HepG2 (cell line): ENCODE data around the gene NUDT3.

ENCODE experiments used
- CBX5 ChIP-seq: sonication (generic); formaldehyde crosslinking; IDR thresholded peaks from 2 replicates; pipeline ENCODE4 v1.4.0; 2020; ENCODE audit warnings: missing genetic modification reagents, borderline replicate concordance
- CHD4 ChIP-seq: fragments of 200-600 bp; sonication (generic); IDR thresholded peaks from 2 replicates; pipeline ENCODE4 v1.7.0; 2017; ENCODE audit warnings: mild to moderate bottlenecking, low read length, borderline replicate concordance
- KLF15 ChIP-seq: sonication (generic); formaldehyde crosslinking; IDR thresholded peaks from 2 replicates; pipeline ENCODE4 v1.8.1; 2023; ENCODE audit warnings: borderline replicate concordance, mild to moderate bottlenecking, inconsistent platforms, missing genetic modification reagents, mixed read lengths
- POLR2A ChIP-seq, 2 experiments: IDR thresholded peaks; 2 replicates each; pipeline ENCODE4 v1.6.1; 2011; ENCODE audit warnings: low read depth in 2 of 2, low read length in 2 of 2, mild to moderate bottlenecking in 1 of 2, moderate library complexity in 1 of 2; ENCODE audit not compliant: insufficient read depth in 1 of 2
- POLR2AphosphoS5 ChIP-seq: IDR thresholded peaks from 2 replicates; pipeline ENCODE4 v1.6.1; 2012; ENCODE audit warnings: low read depth, low read length
- SMARCC2 ChIP-seq: fragments of 450-650 bp; IDR thresholded peaks from 2 replicates; pipeline ENCODE4 v1.6.1; 2017; ENCODE audit warnings: antibody characterized with exemption, mild to moderate bottlenecking
- ZBTB21 ChIP-seq: sonication (generic); formaldehyde crosslinking; IDR thresholded peaks from 2 replicates; pipeline ENCODE4 v1.4.0; 2020; ENCODE audit warnings: missing genetic modification reagents
- ZNF446 ChIP-seq: sonication (generic); formaldehyde crosslinking; IDR thresholded peaks from 2 replicates; pipeline ENCODE4 v1.5.0; 2020; ENCODE audit warnings: mild to moderate bottlenecking, missing genetic modification reagents
- TF ChIP-seq, protein P1 (sequence below): sonication (generic); formaldehyde crosslinking; IDR thresholded peaks from 2 replicates; pipeline ENCODE4 v1.5.0; 2020; ENCODE audit warnings: mild to moderate bottlenecking, missing genetic modification reagents, moderate library complexity
- TF ChIP-seq, protein P2 (sequence below): sonication (generic); formaldehyde crosslinking; IDR thresholded peaks from 2 replicates; pipeline ENCODE4 v1.4.0; 2020; ENCODE audit warnings: mild to moderate bottlenecking, missing genetic modification reagents
- TF ChIP-seq, protein P3 (sequence below): sonication (generic); formaldehyde crosslinking; IDR thresholded peaks from 2 replicates; pipeline ENCODE4 v1.4.0; 2020; ENCODE audit warnings: missing genetic modification reagents
- TF ChIP-seq, protein P4 (sequence below): sonication (generic); formaldehyde crosslinking; IDR thresholded peaks from 2 replicates; pipeline ENCODE4 v1.5.0; 2020; ENCODE audit warnings: missing genetic modification reagents

DNA sequence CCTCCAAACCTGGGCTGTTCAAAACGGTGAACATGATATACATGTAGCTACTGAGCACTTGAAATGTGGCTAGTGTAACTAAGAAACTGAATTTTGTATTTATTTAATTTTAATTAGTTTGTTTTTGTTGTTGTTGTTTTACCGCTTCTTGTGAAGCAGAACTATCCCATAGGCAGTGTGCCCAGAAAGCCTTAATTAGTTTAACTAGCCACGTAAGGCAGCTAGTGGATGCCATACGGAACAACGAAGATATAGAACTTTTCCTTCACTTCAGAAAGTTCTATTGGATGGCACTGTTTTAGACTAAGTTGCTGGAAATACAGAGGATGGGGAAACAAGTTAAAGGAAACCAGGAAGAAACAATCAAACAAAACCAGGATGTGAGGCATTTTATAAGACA, 70.6 kb downstream of the NUDT3 start:
- TF ChIP-seq, protein P1, sequence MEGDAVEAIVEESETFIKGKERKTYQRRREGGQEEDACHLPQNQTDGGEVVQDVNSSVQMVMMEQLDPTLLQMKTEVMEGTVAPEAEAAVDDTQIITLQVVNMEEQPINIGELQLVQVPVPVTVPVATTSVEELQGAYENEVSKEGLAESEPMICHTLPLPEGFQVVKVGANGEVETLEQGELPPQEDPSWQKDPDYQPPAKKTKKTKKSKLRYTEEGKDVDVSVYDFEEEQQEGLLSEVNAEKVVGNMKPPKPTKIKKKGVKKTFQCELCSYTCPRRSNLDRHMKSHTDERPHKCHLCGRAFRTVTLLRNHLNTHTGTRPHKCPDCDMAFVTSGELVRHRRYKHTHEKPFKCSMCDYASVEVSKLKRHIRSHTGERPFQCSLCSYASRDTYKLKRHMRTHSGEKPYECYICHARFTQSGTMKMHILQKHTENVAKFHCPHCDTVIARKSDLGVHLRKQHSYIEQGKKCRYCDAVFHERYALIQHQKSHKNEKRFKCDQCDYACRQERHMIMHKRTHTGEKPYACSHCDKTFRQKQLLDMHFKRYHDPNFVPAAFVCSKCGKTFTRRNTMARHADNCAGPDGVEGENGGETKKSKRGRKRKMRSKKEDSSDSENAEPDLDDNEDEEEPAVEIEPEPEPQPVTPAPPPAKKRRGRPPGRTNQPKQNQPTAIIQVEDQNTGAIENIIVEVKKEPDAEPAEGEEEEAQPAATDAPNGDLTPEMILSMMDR = no peak
- TF ChIP-seq ZNF446 (CRISPR knock-in tag) (no peak), POLR2A (IDR thresholded peaks at IDR 0.05; ENCODE audit: insufficient read depth in 1 of 2, low read depth in 2 of 2, low read length in 2 of 2) (no peak), CHD4 (no peak), ZBTB21 (no peak), KLF15 (no peak), POLR2AphosphoS5 (no peak), CBX5 (no peak), SMARCC2 (no peak)
- TF ChIP-seq, protein P2, sequence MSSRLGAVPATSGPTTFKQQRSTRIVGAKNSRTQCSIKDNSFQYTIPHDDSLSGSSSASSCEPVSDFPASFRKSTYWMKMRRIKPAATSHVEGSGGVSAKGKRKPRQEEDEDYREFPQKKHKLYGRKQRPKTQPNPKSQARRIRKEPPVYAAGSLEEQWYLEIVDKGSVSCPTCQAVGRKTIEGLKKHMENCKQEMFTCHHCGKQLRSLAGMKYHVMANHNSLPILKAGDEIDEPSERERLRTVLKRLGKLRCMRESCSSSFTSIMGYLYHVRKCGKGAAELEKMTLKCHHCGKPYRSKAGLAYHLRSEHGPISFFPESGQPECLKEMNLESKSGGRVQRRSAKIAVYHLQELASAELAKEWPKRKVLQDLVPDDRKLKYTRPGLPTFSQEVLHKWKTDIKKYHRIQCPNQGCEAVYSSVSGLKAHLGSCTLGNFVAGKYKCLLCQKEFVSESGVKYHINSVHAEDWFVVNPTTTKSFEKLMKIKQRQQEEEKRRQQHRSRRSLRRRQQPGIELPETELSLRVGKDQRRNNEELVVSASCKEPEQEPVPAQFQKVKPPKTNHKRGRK (CRISPR knock-in tag) = no peak
- TF ChIP-seq, protein P3, sequence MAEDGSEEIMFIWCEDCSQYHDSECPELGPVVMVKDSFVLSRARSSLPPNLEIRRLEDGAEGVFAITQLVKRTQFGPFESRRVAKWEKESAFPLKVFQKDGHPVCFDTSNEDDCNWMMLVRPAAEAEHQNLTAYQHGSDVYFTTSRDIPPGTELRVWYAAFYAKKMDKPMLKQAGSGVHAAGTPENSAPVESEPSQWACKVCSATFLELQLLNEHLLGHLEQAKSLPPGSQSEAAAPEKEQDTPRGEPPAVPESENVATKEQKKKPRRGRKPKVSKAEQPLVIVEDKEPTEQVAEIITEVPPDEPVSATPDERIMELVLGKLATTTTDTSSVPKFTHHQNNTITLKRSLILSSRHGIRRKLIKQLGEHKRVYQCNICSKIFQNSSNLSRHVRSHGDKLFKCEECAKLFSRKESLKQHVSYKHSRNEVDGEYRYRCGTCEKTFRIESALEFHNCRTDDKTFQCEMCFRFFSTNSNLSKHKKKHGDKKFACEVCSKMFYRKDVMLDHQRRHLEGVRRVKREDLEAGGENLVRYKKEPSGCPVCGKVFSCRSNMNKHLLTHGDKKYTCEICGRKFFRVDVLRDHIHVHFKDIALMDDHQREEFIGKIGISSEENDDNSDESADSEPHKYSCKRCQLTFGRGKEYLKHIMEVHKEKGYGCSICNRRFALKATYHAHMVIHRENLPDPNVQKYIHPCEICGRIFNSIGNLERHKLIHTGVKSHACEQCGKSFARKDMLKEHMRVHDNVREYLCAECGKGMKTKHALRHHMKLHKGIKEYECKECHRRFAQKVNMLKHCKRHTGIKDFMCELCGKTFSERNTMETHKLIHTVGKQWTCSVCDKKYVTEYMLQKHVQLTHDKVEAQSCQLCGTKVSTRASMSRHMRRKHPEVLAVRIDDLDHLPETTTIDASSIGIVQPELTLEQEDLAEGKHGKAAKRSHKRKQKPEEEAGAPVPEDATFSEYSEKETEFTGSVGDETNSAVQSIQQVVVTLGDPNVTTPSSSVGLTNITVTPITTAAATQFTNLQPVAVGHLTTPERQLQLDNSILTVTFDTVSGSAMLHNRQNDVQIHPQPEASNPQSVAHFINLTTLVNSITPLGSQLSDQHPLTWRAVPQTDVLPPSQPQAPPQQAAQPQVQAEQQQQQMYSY = no peak
- TF ChIP-seq, protein P4, sequence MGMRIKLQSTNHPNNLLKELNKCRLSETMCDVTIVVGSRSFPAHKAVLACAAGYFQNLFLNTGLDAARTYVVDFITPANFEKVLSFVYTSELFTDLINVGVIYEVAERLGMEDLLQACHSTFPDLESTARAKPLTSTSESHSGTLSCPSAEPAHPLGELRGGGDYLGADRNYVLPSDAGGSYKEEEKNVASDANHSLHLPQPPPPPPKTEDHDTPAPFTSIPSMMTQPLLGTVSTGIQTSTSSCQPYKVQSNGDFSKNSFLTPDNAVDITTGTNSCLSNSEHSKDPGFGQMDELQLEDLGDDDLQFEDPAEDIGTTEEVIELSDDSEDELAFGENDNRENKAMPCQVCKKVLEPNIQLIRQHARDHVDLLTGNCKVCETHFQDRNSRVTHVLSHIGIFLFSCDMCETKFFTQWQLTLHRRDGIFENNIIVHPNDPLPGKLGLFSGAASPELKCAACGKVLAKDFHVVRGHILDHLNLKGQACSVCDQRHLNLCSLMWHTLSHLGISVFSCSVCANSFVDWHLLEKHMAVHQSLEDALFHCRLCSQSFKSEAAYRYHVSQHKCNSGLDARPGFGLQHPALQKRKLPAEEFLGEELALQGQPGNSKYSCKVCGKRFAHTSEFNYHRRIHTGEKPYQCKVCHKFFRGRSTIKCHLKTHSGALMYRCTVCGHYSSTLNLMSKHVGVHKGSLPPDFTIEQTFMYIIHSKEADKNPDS (CRISPR knock-in tag) = no peak
